IPS DF 4.7 (cell line): ENCODE measurements around the gene COMMD4.
"Not testable (repeated sequence)": the region's sequence is repeated elsewhere in the genome, so short reads cannot be mapped to it uniquely, and the experiment has no call there.

Experiments used
- DNase-seq: peaks from one replicate; pipeline ENCODE4 v3.0.0-alpha.2; 2013; ENCODE audit warnings: low spot score; ENCODE audit errors: extremely low read depth

COMMD4 gene

DNA sequence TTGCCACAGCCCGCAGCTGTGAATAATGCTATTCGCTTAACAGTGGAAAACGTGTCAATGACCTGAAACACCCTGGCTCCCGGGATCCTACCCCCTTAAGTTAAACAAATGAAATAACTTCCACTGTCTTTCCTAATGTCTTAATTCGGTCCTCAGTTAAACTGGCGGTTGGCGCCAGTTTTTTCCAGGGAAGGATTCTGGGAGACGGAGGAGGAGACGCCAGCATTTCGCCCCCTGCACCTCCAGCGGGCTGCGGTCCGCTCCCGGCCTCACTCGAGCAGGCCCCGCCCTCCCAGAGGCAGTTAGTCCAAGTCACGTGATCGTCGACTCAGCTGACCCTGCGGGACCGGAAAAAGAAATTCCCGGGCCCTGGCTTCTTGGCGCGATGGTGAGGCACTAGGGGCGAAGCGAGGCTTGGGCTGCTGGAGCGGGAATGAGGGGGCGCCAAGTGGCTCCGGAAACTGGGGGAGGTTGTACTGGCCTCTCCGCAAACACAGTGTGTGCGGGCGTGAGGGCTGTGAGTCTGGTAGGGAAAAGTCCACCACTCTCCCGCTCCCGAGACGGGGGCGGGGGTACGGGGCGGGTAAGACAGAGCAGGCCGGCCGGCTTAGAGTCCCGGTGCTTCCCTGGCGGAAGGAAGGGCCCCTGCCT lies at the start of gene COMMD4:
Gene COMMD4 (plus strand): TSS at position 359 of the 651 bp plus-strand sequence. CDS start 27 bp downstream, at position 386.
- peak; percentile 75 for DNase-seq

GRCh38 chr15:75293660-75294059 lies 42.2 kb upstream of the COMMD4 start:
- not testable (repeated sequence) for DNase-seq

DNA sequence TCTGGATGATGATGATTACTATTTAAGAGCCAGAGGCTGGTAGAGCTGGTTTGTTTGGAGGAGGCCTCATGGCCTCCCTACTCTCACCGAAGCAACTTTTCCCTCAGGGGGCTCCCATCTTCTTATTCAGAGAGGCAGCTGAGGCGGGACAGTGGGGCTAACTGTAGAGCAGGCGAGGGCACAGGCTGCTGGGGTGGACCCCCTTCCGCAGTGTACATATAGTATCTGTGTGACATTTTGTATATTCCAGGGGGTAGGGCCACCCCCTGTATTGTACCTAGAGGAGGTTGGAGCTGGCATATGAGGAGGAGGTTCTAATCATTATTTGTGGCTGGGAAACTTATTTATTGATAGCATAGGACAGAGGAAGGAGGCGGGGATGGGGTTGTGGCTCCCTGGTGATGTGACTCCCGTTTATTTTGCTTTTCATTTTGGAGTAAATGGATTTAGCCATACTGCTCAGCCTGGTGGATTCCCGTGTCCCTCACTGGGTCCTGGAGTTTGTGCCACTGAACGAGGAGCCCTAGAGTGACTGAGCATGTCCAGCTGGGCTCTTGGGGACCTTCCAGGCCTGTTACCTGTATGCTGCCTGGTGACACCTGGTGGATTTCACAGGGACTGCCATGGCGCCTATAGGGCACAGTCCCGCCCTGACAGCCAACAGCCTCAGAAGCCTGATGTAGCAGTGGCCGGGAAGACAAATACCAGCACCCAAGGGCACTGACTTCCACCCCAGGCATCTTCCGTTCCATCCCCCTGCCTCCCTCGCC lies 37.1 kb upstream of the COMMD4 start:
- not testable (repeated sequence) for DNase-seq

DNA sequence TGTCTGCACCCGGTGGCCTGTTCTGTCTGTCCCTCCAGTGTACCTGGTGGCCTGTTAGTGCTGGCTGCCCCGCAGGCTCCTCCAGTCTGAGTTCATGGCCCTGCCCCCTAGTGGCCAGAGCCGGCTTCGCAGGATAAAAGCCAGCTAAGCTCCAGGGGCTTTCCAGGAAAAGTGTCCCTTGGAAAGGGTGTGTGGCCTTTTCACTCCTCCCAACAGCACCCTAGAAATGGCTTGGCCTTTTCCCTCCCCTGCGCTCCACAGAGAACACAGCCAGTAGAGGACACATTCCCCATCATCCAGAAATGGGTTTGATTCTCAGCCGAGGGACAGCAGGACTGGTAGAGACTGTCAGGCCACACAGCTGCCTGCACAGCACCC lies 36.6 kb upstream of the COMMD4 start:
- not testable (repeated sequence) for DNase-seq

DNA sequence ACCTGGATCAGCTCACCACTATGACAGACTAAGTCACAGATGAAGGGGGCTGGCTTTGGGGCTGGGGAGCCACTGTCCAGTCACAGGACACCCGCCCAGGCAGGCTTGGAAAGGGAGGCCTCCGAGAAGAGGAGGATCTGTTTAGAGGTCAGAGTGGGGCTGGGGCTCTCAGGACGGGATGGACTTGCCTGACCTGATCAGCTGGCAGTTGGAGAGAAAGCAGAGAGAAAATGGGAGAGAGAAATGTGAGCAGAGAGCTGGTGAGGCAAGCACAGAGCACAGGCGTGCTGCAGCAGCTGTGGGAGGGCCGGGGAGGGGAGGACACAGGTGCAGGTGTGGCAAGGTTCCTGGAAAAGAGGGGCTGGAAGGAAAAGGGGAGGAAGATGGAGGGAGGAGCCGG lies 35.8 kb upstream of the COMMD4 start:
- DNase-seq = not testable (repeated sequence)

- DNase-seq = no peak
Observed at GRCh38 chr15:75302318-75302717, 33.5 kb upstream of the COMMD4 start.

GRCh38 chr15:75302753-75303152 lies 33.1 kb upstream of the COMMD4 start:
- not testable (repeated sequence) for DNase-seq

DNA sequence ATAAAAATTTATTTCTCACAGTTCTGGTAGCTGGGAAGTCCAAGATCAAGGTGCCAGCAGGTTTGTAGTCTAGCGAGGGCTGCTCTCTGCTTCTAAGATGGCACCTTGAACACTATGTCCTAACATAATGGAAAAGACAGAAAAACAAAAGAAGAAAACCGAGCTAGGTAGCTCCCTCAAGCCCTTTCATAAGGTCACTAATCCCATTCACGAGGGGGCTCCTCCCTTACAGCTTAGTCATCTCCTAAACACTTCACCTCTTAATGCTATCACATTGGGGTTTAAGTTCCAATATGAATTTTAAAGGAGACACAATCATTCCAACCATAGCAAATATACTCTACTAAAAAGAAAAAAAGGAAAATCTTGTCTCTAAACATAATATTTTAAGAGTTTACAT lies 29.7 kb upstream of the COMMD4 start:
- no peak for DNase-seq

GRCh38 chr15:75307778-75308390 lies 28.0 kb upstream of the COMMD4 start:
- DNase-seq = peak; percentile 38

- no peak for DNase-seq
Observed at GRCh38 chr15:75309711-75310110, 26.2 kb upstream of the COMMD4 start.

- DNase-seq = not testable (repeated sequence)
Observed at GRCh38 chr15:75312548-75312947, 23.3 kb upstream of the COMMD4 start.

- DNase-seq = no peak
Observed at GRCh38 chr15:75313116-75313845, 22.6 kb upstream of the COMMD4 start.

DNA sequence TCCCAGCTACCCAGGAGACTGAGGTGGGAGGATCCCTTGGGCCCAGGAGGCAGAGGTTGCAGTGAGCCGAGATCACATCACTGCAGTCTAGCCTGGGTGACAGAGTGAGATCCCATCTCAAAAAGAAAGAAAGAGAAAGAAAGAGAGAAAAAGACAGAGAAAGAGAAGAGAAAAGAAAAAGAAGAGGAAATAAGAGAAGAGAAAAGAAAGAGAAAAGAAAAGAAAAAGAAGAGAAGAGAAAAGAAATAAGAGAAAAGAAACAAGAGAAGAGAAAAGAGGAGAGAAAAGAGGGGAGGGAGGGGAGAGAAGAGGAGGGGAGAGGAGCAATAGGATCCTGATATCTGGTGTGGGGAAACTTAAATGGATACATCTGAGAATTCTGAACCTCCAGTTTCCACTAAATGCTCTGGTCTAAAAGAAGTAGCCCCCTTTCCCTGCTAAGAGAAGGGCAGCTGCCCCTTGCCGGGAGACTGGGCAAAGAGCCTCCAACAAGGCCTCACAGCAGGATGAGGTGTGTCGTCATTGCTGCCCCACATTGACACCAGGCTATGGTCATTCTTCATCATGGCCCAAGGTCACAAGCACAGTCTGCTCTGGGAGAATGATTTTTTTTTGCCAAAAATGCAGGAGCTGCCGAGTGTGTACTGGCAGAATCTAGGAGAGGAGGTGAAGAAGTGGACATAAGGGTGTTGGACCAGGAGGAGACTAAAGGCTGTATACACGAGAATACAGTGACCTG lies 21.1 kb upstream of the COMMD4 start:
- no peak for DNase-seq

GRCh38 chr15:75319231-75319897 lies 16.5 kb upstream of the COMMD4 start:
- not testable (repeated sequence) for DNase-seq

DNA sequence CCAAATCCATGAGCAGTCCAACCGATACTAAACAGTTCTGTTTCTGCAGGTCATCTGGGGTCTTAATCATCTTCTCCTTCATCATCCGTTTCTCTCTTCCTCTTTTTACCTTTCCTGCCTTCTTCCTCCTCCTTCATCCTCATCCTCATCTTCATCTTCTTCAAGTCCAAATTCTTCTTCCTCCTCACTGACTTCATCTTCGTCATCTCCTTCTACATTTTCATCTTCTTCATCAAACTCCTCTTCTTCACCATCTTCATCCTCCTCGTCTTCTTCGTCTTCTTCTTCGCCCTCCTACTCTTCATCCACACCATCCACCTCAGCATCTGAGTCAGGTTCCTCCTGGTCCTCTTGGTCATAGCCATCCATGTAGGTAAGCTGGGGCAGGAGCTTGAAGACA lies 14.2 kb upstream of the COMMD4 start:
- no peak for DNase-seq

DNA sequence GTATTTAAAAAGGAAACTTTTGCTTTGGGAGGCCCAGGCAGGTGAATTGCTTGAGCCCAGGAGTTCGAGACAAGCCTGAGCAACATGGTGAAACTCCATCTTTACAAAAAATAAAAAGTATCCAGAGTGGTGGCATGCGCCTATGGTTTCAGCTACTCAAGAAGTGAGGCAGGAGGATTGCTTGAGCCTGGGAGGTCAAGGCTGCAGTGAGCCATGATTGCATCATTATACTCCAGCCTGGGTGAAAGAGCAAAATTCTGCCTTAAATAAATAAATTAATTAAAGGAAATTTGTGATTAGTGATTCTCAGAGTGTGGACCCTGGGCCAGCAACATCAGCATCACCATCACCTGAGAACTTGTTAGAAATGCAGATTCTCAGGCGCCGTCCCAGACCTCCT lies 9.9 kb upstream of the COMMD4 start:
- DNase-seq = no peak

DNA sequence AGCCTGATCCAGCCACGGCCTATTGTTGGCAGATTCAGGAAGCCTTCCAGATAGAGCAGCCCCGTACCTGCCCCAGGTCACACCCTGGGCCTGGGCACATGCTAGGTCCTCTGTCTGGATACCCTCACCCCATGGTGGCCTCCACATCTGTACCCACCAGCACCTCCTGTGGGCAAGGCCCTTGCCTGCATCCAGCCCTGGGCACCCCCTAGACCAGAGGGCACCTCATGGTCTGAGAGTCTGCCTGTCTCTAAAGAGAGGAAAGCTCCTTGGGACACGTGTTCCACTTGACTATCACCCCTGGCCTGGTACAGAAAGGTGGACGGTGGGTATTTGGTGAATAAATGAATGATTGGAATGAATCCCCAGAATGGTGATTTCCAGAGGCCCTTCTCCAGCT lies 8.9 kb upstream of the COMMD4 start:
- DNase-seq = no peak

GRCh38 chr15:75327491-75327890 lies 8.4 kb upstream of the COMMD4 start:
- DNase-seq = no peak

GRCh38 chr15:75328493-75329314 lies 7.2 kb upstream of the COMMD4 start:
- no peak for DNase-seq

- DNase-seq = no peak
Observed at GRCh38 chr15:75329571-75329970, 6.3 kb upstream of the COMMD4 start.
